Superior temporal gyrus (tissue), 1 donor: ENCODE data around the gene KLHL33.
A peak's percentile ranks its signal among the peaks of the same experiment; 100 is the strongest.
"Not testable (repeated sequence)": the region's sequence is repeated elsewhere in the genome, so short reads cannot be mapped to it uniquely, and the experiment has no call there.

Experiments
- DNase-seq: peaks from one replicate; pipeline ENCODE4 v3.0.0-alpha.2; 2016; ENCODE audit errors: extremely low spot score

Gene KLHL33

DNA sequence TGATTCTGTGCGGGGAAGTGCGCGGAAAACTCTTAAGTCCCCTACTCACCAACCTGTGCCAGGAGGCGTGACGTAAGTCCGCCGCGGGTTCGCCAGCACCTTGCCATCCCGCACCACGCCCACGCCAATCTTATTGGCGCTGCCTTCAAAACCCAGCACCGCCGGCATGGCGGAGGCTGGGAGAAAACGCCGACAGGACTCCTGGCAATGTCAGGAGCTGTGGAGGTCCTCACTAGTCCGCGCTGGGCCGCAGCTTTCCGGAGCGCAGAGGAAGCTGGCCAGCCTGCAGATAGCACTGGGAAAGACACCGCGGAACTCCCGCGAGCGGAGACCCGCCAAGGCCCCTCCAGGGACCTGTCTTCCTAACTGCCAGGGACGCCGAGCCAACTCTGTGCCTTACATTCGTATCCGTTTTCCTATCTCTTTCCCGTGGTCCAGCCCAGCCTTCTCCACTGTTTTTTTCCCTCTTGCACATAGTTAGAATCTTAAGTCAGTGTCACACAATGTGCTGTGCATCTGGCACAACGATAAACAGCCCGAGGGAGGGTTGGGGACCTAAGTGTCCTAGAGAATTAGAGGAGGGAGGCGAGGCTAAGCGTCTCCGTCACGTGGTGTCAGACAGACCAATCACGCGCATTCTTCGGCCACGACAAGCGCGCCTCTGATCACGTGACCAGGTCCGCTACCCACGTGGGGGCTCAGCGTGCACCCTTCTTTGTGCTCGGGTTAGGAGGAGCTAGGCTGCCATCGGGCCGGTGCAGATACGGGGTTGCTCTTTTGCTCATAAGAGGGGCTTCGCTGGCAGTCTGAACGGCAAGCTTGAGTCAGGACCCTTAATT lies 18.8 kb upstream of the KLHL33 start, which contains the start of the genes APEX1 and OSGEP:
Gene APEX1, plus strand, starts transcription at position 711 of the 839 bp plus-strand sequence. CDS start 420 bp downstream, outside the sequence.
Gene OSGEP, minus strand, starts transcription at position 297 of the 839 bp plus-strand sequence. Its CDS starts 129 bp downstream, at position 168.
- peak; percentile 100 for DNase-seq

DNA sequence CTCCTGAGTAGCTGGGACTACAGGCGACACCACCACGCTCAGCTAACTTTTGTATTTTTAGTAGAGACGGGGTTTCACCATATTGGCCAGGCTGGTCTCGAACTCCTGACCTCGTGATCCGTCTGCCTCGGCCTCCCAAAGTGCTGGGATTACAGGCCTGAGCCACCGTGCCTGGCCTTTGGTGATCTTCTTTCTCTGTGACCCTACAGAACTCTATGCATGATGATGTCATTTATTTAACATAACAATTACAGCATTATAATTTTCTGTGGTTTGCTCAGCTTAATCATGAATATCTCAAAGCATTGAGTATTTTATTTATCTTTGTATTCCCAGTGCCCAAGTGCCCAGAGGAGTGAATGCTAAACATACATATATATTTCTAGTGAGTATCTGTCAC lies 16.9 kb upstream of the KLHL33 start:
- DNase-seq = not testable (repeated sequence)

DNA sequence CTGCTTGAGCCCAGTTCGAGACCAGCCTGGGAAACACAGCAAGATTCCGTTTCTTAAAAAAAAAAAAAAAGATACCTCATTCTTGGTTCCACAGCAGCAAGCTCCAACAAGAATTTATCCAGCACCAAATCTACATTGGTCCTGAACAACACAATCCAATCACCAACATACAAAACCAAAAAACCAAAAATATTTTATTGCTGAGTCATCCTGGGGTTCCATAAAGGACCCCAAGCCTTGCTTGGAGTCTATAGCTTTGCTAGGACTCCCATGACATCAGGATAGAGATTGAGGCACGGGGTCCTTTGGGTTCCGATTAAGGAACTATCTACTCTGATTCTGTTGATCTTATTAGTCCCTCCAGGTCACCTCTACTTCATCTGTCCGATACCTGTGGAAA lies 10.9 kb upstream of the KLHL33 start:
- no peak for DNase-seq

DNA sequence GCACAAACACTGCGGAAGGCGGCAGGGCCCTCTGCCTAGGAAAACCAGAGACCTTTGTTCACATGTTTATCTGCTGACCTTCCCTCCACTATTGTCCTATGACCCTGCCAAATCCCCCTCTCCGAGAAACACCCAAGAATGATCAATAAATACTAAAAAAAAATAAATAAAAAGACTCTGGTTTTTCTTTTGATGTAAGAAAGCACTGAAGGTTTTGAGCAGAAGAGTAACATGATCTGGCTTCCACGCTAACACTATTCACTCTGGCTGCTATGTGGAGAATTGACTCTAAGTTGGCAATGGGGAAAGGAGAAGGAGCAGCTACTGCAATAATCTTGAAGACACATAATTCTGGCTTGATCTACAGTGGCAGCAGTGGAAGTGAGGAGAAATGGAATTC lies 7.7 kb upstream of the KLHL33 start:
- not testable (repeated sequence) for DNase-seq

DNA sequence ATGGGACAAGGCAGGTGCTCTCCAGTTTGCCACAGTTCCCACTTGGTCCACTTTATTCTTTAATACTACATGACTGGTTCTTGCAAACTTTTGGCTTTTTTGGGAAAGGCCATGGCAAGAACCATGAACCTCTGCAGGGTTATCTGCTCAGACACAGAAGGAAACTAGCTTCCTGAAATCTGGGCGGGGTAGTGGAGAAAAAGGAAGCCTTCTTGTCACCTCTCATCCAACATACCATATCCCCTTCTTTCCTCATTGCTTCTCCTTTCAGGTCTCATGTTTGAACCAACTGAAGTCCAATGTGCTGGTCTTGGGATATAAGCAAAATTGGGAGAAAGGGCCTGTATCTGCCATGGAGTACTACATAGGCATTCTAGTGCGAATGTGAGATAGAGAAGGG lies 5.5 kb upstream of the KLHL33 start:
- DNase-seq = no peak

DNA sequence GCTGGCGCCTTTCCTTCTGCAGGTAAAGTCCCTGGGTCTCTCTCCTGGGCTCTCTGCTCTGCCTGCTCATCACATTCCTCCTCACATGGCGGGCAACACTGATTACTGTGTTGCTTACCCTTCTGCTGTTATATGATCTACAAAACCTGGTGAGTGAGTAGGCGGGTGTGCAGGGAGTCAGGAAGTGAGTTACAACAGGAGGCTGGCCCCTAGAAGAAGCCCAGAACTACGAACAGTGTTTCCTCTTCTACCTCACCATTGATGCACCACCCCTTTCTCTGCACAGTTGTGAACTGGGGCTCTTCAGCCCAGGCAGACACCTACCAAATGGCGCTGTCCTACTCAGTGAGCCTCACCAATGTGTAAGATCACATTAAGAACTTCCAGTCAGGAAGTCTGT lies 4.9 kb upstream of the KLHL33 start:
- DNase-seq = no peak

DNA sequence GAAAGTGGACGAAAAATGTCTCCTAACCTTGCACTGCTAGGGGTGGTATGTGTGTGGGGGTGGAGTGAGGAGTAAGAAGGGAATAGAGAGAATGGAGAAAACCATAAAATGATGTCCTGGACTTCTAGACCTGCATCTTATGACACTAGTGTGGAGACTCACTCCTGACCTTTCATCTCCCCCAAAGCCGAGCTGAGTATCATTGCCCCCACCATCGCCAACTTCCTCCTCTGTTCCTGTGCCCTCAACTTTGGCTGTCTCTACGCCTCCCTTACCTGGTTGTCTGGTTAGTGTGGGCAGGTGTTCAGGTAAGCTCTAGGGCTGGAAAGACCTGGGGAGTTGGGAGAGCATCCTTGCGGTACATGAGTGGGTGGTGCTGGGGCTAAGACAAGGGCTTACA lies 4.5 kb upstream of the KLHL33 start:
- no peak for DNase-seq

DNA sequence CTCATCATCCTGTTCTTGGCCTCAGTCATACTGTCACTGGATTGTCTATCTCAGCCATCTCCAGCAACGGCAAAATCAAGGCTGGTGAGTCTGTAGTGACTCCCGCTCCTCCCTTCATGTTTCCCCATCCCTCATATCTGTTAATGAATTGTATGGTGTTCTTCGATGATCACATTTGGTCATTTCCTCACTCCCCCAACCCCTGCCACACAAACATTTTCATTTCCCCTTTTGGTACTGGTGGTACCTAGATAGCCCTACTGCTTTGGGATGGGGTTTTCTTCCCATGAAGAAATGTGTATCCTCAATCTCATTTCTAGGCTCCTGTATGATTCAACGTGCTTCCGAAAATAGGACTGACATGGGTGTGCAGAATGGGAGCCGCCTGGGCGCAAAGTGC lies 2.7 kb upstream of the KLHL33 start:
- DNase-seq = no peak

DNA sequence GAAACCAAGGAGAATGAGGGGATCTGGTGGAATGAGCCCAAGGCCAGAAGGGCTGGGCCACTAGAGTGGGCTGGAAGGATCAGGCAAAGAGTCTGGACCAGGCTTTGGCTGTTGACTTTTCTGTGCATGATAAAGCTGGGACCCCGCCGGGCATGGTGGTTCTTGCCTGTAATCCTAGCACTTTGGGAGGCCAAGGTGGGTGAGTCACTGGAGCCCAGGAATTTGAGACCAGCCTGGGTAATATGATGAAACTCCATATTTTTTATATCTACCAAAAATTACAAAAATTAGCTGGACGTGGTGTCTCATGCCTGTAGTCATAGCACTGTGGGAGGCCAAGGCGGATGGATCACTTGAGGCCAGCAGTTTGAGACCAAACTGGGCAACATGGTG lies 393 bp upstream of the KLHL33 start:
- DNase-seq = no peak

DNA sequence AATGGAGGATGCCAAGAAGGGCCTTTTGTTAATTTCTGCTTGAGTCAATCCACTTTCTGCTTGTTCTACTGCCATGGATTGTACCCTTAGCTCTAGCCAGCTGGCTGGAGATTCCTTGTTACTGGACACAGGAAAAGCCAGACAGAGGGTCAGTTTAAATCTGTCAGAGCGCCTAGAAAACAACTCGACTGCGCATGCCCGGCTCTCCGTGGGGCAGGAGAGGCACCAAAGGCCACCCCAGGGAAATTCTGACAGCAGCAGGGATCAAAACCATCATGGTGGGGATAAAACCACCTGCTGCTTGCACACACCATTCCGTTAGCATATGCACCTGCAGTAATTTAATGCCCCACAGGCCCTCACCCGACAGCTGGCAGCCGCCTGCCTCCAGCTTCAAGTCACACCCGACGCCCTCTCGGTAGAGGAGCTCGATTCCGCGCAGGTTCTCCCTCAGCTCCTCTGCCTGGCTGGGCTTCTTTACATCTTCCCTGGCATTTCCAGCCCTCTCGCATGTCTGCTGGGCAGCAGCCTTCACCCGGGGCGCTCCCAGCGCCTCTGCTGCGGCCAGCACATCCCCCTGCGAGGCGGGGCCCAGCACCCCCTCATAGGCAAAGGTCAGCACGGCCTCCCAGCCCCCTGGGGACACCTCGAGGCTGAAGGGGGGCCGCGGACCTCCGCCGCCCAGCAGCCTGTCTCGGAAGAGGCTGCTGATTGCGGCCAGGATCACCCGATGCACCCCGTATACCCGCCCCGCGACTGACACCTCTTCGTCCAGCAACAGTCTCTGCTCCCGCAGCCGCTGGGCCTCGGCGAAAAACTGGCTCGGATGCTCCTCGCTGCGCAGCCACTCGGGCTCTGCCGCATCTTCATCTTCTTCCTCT lies 1.0 kb downstream of the KLHL33 start:
- peak; percentile 78 for DNase-seq

DNA sequence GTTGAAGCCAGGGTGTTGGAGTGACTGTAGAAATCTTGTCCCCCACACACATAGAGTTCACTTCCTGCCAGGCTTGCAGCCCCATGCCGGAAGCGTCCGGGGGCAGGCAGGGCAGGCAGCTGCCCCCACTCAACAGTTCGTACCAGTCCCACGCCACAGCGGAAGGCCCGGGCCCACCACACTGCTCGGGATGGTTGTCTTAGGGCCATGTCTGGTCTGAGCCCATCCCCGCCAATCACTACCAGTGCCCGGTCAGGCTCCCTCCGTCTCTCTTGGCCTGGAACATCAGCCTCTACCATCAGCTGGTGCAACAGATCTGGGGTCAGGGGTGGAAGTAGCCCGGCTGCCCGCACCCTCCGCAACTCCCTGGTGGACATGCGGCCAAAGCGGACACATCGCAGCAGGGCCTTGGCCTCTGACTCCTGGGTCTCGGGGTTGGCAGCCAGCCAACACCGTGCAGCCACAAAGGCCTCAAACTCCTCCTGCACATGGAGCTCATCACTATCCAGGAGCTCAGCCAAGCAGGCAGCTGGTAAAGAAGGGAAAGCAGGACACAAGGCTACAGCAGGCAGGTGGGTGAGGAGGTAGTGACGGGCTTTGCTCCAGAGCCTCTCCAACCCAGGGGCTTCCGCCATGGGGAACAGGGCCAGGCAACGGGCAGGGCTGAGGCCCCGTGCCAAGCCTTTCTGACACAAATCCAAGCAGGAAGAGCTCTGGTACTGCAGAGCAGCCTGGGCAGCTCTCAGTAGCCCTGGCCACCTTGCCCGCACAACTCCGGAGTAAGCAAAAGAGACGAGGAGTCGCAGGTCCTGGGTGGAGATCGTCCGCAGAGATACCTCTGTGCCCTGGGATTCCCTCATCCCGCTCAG lies 5.9 kb downstream of the KLHL33 start:
- DNase-seq = no peak

DNA sequence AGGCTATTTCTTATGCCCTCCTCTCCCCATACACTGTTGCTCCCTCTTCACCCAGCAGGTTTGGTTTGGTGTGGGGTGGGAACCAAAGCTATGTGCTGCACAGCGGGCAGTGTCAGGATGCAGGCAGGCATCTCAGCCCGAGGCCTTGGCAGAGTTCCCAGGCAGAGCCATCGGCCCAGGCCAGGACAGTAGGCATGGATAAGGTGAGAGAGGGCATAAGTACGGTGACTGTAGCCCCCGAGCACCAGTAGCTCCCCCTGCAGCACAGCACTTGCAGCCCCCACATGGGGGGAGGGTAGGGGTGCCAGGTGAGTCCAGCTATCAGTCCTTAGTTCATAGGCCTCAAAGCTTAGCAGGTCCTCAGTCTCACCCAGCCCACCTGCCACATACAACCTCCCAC lies 7.2 kb downstream of the KLHL33 start:
- DNase-seq = no peak

DNA sequence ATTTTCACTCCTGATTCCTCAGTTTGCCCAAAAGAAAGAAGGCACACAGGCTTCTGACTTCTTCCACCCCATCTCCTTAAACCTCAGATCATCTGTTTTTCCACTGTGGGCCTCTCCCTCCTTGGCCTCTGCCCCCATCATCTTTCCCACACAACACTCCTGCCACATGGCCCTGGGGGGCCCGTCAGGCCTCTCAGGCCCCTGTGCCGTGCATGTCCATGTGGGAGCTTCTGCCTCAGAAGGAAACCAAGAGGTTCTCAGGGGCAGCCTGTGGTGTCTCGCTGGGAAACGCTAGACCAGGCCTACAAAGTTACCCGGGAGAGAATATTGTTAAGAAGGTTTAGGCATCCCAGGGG lies 8.0 kb downstream of the KLHL33 start:
- no peak for DNase-seq

DNA sequence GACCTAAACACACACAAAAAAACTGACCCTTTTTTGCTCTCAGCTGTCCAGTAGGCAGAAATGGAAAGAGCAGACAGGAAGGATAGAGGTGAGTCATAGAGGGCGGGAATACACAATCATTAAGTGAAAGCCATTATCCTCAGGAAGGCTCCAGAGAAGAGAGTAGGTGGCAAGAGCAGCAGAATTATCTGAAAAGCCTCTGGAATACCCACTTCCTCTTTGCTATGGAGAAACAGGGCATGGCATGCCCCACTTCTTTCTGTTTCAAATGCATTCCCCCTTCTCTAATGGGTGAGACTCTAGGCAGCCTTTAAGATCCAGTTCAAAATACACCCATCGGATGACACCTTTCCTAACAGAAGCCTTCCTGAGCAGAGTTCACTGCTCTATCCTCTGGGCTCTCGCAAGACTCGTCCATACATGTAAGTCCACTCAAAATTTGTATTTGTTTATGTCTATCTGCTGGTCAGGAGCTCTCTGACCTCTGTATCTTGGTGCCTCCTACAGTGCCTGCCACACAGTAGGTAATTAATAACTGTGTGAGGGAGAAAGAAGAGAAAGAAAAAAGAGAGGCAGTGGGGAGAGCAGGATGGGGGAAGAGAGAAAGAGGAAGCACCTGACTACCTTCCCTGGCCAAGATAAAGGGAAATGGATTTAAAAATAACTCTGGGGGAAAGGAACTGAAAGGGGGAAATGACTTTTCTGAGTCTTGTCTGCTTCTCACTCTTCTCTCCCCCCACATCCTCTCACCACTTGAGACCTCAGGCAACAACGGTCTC lies 8.5 kb downstream of the KLHL33 start:
- DNase-seq = no peak

DNA sequence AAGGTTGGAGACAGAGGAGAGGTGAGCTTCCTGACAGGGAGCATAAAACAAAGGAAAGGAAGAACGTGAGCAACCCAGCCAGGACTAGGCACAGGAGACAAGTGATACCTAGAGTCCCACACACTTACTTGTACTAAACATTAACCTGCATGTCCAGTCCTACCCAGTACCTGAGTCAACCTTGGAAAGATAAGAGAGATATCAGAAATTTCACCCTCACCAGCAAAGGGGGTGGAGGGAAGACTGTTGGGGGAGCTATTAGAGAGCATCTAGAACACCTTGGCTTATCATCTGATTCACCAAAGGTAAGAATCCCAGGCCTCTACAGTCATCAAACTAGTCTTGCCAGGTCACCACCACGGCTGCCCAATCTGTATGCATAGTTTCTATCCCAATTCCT lies 11.1 kb downstream of the KLHL33 start:
- no peak for DNase-seq

DNA sequence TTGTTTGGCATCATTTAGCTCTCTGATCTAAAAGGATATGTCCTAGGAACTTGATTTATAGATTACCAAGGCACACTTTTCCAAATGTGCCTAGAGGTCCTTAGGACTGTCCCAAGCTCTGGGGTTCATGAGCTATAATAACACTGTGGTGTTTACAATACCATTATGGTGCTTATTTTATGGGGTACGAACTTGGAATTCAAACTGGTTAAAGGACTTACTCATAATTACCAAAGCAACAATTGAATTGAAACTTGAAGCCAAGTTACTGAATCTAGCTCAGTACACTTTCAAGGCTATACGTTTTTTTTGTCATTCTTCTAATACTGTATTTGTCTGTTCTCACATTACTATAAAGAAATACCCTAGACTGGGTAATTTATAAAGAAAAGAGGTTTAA lies 13.1 kb downstream of the KLHL33 start:
- no peak for DNase-seq

DNA sequence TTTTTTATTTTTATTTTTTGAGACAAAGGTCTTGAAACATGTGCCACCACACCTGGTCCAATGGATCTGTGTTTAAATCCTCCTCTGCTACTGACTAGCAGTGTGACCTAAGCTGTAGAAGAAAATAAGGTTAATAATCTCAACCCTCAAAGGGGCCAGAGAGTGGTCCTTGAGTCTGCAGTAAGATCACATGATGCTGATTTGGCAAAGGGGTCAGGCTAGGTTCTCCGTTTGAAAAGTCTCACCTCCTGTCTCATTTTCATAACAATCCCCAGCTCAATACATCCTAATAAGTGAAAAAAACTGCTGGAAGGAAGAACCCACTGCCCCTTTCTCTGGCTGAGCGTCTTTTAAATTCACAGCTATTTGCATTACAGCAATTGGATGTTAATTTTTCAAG lies 14.7 kb downstream of the KLHL33 start:
- DNase-seq = no peak

DNA sequence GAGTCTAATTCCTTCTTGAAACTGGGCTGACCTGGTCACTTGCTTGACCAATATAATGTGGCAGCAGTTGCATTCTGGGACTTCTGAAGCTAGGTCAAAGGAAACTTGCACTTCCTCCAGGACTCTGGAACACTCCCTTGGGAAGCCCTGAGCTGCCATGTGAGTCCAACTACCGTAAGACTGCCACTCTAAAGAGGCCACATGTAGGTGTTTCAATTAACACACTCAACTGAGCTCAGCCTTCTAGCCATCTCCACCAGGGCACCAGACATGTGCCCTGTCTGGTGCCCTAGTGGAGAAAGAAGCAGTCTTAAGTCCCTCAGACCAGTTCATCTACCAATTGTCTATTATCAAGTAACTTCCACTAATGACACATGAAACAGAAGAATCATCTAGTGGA lies 16.5 kb downstream of the KLHL33 start:
- no peak for DNase-seq

DNA sequence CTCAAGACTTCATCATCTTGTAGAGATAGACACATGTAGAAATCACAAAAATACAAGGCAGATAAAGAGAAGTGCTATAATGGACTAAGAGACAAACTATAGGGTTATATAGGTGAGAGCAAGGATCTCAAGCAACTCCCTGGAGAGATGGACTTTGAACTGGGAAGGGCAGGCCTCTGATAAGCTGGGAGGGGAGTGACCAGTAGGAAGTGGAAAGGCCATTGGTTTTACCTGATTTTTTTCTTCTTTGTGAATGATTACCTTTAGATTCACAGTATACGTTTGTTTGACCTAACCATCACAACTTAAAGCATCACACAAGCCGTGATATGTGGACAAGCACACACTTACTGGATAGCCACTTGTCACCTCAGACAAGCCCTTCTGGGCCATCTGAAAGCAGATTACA lies 17.5 kb downstream of the KLHL33 start:
- DNase-seq = no peak

DNA sequence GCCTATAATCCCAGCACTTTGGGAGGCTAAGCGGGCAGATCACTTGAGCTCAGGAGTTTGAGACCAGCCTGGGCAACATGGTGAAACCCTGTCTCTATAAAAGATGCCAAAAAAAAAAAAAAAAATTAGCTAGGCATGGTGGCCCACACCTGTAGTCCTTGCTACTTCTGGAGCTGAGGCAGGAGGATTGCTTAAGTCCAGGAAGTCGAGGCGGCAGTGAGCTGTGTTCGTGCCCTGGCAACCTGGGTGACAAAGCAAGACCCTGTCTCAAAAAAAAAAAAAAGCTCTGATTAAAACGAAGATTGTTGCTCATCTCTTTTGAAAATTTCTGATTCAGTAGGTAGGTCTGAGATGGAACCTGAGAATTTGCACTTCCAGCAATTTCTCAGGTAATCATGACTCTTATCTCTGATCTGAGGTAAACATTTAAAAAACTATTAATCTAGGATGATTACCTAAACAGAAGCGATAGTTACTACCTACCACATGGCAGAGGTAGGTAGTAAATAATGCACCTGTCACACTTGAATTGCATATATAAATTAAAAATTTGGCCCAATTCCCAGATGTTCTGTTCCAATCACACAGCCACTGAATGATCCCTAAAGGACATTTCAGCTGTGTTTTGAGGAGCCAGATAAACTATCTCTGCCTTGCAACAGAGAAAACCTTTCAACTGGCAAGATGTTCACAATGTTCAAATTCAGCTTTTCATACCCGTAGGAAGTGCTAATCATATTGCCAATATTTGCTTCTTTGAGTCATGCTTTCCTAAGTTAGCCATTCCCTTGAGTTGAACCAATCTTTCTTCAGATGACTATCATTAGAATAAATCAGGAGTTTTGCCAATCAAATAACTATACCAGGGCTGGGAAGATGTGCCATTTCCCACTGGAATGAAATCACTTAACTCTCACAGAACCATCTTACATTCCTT lies 18.4 kb downstream of the KLHL33 start:
- DNase-seq = no peak
